Vagina (tissue), 2 donors: ENCODE data around the gene PITX3.

Source experiments
- POLR2AphosphoS5 ChIP-seq, 2 donors: sonication (generic); formaldehyde crosslinking; IDR thresholded peaks; one replicate each; pipeline ENCODE4 v1.9.0; 2017; ENCODE audit warnings: antibody characterized with exemption in 2 of 2, mild to moderate bottlenecking in 2 of 2, low read depth in 1 of 2; ENCODE audit not compliant: insufficient read depth in 1 of 2
- TF ChIP-seq, protein P1 (sequence below), 3 experiments: fragments of 450-650 bp in 2 of 3; fragments of 200-600 bp in 1 of 3; sonication (generic) in 1 of 3; IDR thresholded peaks; one replicate each; pipeline ENCODE4 v1.5.1; 2017 to 2019; ENCODE audit warnings: antibody characterized with exemption in 3 of 3, mild to moderate bottlenecking in 2 of 3, moderate library complexity in 2 of 3

DNA sequence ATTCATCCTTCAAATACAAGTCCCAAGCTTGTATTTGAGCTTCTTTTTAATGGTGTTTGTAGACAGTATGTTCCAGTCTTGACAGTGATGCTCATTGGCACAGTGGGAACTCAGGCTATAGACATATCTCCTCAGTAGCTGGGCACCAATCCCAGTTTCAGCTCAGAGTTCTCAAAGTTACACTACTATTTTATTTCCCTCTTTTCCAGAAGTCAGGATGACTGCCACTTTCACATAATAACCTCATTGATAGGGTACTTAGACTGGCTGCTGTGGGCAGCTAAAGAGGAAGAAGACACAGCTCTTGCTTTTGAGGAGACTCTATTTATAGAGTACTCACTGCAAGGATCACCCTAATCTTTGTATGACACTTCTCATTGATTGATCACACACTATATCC is 6.4 kb upstream of the PITX3 start:
- TF ChIP-seq, protein P1, sequence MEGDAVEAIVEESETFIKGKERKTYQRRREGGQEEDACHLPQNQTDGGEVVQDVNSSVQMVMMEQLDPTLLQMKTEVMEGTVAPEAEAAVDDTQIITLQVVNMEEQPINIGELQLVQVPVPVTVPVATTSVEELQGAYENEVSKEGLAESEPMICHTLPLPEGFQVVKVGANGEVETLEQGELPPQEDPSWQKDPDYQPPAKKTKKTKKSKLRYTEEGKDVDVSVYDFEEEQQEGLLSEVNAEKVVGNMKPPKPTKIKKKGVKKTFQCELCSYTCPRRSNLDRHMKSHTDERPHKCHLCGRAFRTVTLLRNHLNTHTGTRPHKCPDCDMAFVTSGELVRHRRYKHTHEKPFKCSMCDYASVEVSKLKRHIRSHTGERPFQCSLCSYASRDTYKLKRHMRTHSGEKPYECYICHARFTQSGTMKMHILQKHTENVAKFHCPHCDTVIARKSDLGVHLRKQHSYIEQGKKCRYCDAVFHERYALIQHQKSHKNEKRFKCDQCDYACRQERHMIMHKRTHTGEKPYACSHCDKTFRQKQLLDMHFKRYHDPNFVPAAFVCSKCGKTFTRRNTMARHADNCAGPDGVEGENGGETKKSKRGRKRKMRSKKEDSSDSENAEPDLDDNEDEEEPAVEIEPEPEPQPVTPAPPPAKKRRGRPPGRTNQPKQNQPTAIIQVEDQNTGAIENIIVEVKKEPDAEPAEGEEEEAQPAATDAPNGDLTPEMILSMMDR (IDR thresholded peaks at IDR 0.05) = no peak
- TF ChIP-seq POLR2AphosphoS5 (IDR thresholded peaks at IDR 0.05; ENCODE audit: insufficient read depth in 1 of 2, low read depth in 1 of 2) = no peak
